GM13977 (cell line): ENCODE results near the gene NOS1AP.

Experiments used
- DNase-seq: peaks from one replicate; pipeline ENCODE4 v3.0.0; 2012; ENCODE audit warnings: low spot score
- CTCF ChIP-seq: IDR thresholded peaks from 2 replicates; pipeline ENCODE4 v1.5.1; 2012; ENCODE audit warnings: mild to moderate bottlenecking, control low read depth; ENCODE audit not compliant: insufficient read depth; ENCODE audit errors: extremely low read depth, missing control alignments
- in situ Hi-C: fragments of 300-500 bp; cut with MboI; formaldehyde crosslinking; loops from one replicate; pipeline ENCODE4 v1.12.0; 2022; ENCODE audit warnings: low sequenced_read_pairs, low pct_unique_long_range_greater_than_20kb, mixed read lengths, inconsistent platforms; ENCODE audit not compliant: unreplicated experiment

The NOS1AP gene

DNA sequence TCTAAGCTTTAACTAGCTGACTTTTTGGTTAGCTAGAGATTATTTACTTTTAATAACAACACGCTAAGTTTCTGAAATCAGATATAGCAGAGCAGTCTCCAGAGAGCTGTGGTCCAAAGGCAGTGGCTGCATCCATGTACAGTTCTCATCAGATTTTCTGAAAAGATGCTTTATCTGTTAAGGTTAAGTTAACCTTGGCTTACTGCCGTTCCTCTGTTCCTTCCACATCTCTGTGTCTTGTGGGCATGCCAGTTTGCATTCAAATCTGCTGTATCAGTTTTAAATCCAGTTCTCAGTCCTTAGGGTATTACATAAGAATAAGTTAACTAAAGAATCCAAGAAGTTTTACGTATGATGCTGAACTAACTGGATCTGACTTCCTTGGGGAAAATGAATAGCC is 260.3 kb downstream of the NOS1AP start:
- DNase-seq = no peak
- no peak for TF ChIP-seq CTCF

GRCh38 chr1:162333991-162334390 is 264.5 kb downstream of the NOS1AP start:
- DNase-seq = no peak
- no peak for TF ChIP-seq CTCF
- in situ Hi-C loops = no loop called here

More for the DNA sequence above, 260.3 kb downstream of the NOS1AP start:
- in situ Hi-C loops = no loop called here

GRCh38 chr1:162335126-162335525 is 265.6 kb downstream of the NOS1AP start:
- no peak for DNase-seq
- no peak for TF ChIP-seq CTCF
- in situ Hi-C loops = no loop called here

- DNase-seq = no peak
- TF ChIP-seq CTCF = no peak
- in situ Hi-C loops = no loop called here
These were observed 267.3 kb downstream of the NOS1AP start for GRCh38 chr1:162336621-162337285.

- no peak for DNase-seq
These were observed 273.0 kb downstream of the NOS1AP start for GRCh38 chr1:162342452-162342983.

GRCh38 chr1:162343470-162343869 is 274.0 kb downstream of the NOS1AP start:
- TF ChIP-seq CTCF = no peak
- in situ Hi-C loops = no loop called here
- DNase-seq = no peak

More at GRCh38 chr1:162342452-162342983, 273.0 kb downstream of the NOS1AP start:
- TF ChIP-seq CTCF = no peak
- in situ Hi-C loops = no loop called here

GRCh38 chr1:162347281-162347680 is 277.8 kb downstream of the NOS1AP start:
- in situ Hi-C loops = no loop called here
- no peak for DNase-seq
- no peak for TF ChIP-seq CTCF
